ENCODE data around the gene OAT.

DNA sequence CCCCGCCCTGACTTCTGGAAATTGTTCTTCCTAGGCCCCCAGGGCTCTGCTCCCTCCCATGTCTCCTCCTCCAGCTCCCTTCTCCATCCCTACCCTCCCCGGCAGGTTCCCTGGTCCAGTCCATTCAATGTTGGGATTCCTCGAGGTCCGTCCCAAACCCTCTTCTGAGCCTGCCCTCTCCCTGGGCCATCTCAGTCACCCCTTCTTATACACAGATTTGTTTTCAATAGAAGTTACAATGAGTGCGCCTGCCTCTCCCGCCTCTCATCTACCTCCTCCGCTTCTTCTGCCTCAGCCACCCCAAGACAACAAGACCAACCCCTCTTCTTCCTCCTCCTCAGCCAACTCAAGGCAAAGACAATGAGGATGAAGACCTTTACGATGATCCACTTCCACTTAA is 67.9 kb downstream of the OAT start:
- TF ChIP-seq, protein P1, sequence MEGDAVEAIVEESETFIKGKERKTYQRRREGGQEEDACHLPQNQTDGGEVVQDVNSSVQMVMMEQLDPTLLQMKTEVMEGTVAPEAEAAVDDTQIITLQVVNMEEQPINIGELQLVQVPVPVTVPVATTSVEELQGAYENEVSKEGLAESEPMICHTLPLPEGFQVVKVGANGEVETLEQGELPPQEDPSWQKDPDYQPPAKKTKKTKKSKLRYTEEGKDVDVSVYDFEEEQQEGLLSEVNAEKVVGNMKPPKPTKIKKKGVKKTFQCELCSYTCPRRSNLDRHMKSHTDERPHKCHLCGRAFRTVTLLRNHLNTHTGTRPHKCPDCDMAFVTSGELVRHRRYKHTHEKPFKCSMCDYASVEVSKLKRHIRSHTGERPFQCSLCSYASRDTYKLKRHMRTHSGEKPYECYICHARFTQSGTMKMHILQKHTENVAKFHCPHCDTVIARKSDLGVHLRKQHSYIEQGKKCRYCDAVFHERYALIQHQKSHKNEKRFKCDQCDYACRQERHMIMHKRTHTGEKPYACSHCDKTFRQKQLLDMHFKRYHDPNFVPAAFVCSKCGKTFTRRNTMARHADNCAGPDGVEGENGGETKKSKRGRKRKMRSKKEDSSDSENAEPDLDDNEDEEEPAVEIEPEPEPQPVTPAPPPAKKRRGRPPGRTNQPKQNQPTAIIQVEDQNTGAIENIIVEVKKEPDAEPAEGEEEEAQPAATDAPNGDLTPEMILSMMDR (conservative IDR thresholded peaks at IDR 0.05; ENCODE audit: low read depth, low read length) = no peak
- no peak for TF ChIP-seq EZH2 (IDR thresholded peaks at IDR 0.05; ENCODE audit: borderline replicate concordance, low read depth, low read length, poor library complexity, severe bottlenecking)
